Amygdala (tissue), 56 donors: ENCODE results near the gene TTC39A.
A peak's percentile ranks its signal among the peaks of the same experiment; 100 is the strongest.
"Not testable (repeated sequence)": the region's sequence is repeated elsewhere in the genome, so short reads cannot be mapped to it uniquely, and the experiment has no call there.

ENCODE experiments used
- DNase-seq, 56 donors: peaks; one replicate each; lab custom pipeline; 2025; lab: John Stamatoyannopoulos, UW

The TTC39A gene

DNA sequence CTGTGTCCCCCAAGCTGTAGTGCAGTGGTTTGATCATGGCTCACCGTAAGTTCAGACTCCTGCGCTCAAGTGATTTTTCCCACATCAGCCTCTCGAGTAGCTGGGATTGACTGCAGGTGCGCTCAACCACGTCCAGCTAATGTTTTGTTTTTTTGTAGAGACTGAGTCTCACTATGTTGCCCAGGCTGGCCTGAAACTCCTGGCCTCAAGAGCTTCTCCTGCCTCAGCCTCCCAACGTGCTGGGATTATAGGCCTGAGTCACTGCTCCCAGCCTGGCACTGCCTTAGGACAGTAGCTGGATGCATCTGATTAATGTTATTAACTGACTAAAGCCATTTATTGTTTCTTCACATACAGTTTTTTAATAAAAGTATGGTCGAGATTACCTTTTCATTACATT lies 54.1 kb downstream of the TTC39A start:
- no peak for DNase-seq

DNA sequence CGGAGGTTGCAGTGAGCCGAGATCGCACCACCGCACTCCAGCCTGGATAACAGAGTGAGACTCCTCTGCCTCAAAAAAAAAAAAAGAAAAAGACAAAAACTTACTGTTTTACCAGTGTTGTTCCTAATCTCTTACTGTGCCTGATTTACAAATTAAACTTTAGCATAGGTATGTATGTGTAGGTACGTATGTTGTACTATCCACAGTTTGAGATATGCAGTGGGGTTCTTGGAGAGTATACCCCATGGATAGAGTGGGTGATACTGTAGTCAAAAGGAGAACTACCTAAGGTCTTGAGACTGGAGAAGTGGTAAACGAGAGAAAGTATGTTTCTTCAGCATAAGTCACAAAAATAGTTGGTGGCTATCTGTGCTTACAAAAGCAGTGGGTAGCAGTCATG lies 55.7 kb downstream of the TTC39A start:
- DNase-seq, result no peak

DNA sequence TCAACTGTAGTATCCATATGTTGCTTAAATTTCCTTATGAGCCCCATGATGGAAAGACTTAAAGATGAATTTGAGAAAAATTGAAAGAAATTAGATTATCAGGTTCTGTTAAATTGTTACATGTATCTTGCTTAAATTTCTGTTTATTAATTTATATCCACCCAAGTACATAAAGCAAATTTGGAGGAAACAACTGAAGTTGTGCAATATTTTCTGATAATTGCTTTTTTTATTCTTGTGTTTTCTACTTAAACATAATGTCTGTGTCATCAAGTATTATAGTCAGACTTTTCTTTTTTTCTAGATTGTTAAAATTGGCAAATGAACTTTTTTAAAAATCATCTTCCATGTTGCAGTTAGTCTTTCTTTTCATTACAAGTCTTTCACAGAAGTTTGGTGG lies 57.4 kb downstream of the TTC39A start:
- no peak for DNase-seq

DNA sequence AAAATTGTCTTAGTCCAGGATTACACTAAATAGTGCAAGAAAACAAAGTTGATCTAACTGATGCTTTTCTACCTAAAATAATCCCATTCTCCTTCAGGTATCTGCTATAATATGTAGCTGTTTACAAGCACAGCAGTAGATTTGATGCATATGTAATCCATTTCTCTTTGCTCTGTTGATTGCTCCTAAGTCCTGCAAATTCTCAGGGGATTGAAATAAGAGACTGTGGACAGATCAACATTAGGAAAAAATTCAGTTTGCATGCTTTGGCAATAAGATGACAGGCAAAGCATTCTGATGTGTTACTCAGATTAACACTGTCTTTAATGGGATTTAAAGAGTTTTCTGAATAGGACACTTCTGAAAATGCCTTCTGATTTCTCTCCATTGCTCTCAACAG lies 59.6 kb downstream of the TTC39A start:
- no peak for DNase-seq

DNA sequence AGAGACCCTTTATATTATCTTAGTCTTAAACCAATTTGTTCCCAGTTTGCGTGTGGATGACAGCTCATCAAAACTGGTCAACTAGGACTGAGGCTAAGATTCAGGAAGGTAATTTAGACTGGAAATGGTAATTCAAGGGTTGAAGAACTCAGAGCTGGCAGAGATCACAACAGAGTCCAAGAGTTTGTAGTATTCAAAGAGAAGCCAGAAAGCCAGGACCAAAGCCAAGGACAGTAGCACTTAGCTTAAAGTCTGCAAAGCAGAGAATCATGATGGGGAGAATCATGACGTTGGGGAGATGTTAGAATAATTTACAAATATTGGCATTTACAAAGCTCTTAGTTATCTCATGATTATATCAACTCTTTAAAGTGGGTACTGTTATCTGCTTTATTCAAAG lies 61.7 kb downstream of the TTC39A start:
- DNase-seq, result no peak

DNA sequence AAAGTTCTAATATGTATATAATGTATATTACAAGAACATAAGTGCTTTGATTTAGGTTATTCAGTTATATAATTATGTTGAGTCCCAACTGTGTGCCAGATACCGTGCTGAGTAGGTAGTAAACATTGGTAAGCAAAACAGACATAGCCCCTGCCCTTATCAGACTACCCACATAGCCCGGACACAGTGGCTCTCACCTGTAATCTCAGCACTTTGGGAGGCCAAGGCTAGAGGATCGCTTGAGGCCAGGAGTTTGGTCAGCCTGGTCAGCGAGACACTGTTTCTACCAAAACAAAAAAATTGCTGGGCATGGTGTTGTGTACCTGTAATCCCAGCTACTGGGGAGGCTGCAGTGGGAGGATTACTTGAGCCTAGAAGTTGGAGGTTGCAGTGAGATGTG lies 63.6 kb downstream of the TTC39A start:
- no peak for DNase-seq

DNA sequence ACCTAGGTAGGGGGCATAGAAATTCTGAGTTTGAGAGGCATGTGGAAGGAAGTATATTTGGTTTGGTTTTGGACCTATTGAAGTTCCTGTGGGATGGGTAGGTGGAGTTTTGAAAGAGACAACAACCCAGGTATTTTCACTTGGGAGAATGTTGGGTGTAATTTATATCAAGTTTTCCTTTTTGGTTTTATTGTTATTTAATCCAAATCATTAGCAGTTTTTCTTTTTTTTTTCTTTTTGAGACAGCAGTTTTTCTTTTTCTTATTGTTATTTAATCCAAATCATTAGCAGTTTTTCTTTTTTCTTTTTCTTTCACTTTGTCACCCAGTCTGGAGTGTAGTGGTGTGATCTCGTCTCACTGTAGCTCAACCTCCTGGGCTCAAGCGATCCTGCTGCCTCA lies 64.2 kb downstream of the TTC39A start:
- no peak for DNase-seq

DNA sequence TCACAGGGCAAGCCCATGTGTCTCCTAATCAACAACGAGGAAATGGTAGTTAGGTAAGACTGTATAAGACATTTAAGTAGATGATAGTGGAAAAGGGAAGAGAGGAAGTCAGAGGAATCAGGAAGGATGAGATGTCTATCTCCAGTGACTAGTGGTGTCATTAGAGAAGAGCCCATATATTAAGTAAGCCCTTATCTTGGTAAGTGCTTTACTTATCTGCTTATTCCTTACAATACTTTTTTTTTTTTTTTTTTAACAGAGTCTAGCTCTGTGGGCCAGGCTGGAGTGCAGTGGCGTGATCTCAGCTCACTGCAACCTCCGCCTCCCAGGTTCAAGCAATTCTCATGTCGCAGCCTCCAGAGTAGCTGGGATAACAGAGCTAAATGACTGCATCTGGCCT lies 64.7 kb downstream of the TTC39A start:
- no peak for DNase-seq

DNA sequence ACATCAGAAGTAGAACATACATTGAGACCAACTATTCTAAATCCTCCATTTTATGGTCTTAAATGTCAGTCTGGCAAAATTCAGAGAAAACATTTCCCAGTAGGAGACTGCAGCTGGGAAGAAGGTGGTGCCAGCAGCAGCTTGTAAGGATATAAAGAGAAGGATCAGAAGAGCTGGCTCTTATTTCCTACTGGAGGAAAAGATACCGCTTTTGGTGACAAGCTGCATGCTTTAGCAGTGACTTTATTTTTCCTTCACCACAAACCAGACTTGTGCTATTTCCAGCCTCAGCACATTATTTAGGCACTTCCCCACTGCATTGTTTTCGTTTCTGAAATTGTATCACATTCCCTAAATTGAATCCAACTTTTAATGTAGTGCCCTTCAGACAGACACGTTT lies 65.9 kb downstream of the TTC39A start:
- DNase-seq, result no peak

DNA sequence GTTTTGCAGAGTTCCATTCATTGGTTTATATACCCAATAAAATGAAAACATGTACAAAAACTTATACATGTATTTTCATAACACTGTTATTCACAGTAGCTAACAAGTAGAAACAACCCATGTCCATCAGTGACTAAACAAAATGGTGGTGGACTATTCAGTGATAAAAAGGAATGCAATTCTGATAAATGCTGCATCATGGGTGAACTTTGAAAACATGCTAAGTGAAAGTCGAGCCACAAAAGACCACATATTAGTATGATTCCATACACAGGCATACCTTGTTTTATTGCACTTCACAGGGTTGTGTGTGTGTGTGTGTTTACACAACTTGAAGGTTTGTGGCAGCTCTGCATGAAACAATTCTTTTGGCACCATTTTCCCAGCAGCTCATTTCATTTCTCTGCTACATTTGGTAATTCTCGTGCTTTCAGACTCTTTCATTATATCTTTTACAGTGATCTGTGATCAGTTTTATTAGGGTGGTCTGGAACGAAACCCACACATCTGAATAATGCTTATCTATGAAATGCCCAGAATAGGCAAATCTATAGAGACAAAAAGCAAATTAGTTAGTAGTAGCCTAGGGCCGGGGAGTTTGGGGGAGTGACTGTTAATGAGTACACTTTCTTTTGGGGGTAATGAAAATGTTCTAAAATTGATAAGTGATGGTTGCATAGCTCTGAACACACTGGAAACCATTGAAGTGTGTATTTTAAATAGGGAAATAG lies 67.0 kb downstream of the TTC39A start:
- DNase-seq, result no peak

DNA sequence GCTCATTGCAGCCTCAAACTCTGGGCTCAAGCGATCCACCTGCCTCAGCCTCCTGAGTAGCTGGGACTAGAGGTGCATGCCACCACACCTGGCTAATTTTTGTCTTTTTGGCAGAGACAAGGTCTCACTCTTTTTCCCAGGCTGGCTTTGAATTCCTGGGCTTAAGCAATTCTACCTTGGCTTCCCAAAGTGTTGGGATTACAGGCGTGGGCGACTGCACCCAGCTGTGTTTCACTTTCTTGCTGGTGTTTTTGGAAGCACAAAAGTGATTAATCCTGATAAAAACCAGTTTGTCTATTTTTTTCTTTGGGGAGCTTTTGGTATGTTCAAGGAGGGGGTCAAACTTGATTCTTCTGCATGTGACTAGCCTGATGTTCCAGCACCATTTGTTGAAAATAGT lies 75.0 kb downstream of the TTC39A start:
- no peak for DNase-seq

DNA sequence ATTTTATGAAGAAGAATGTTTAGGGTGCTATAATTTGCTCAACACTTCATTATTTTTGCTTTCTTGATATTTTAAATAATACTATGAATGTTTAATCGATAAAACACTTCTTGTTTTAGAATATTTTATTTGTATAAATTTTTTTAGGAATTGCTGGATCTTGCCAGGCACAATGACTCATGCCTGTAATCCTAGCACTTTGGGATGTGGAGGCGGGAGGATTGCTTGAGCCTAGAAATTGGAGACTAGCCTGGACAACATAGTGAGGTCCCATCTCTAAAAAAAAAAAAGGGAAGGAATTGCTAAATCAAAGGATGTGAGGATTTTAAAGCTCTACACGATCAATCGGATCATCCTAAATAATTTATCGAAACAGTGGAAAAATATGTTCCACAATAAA lies 76.7 kb downstream of the TTC39A start:
- DNase-seq, result no peak

DNA sequence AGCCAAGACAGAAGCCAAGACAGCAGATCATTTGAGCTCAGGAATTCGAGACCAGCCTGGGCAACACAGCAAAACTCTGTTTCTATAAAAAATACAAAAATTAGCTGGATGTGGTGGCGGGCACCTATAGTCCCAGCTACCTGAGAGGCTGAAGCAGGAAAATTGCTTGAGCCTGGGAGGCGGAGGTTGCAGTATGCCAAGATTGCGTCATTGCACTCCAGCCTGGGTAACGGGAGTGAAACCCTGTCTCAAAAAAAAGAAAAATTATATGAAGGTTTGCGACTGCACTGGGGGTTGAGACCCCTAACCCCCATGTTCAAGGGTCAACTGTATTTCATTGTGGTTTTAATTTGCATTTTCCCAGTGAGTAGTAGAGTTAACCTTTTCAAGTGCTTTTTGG lies 78.0 kb downstream of the TTC39A start:
- no peak for DNase-seq

DNA sequence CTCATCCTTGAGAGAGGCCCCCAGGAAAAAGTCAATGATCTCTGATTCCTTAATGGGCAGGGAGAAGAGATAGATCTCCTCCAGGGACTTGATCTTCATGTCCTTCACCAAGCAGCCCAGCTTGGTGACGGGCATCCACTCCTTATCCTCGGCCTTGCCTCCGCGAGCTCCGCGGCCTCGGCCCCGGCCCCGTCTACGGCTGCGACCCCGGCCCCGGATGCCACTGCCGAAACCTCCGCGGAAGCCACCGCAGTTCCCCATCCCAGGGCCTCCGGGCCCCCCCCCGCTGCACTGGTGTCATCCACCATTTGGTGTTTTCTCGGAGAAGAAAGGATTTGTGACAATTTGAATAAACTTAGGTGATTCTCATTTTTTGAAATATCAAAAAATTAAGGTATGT lies 79.2 kb downstream of the TTC39A start:
- not testable (repeated sequence) for DNase-seq

DNA sequence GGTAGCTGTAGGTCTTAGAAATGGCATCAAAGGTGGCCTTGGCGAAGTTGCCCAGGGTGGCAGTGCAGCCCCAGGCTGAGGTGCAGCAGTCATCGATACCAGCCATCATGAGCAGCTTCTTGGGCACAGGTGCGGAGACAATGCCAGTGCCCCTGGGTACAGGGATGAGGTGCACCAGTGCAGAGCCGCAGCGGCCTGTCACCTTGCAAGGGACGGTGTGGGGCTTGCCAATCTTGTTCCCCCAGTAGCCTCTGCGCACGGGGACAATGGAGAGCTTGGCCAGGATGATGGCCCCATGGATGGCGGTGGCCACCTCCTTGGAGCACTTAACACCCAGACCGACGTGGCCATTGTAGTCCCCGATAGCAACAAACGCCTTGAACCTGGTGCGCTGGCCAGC lies 79.6 kb downstream of the TTC39A start:
- not testable (repeated sequence) for DNase-seq

DNA sequence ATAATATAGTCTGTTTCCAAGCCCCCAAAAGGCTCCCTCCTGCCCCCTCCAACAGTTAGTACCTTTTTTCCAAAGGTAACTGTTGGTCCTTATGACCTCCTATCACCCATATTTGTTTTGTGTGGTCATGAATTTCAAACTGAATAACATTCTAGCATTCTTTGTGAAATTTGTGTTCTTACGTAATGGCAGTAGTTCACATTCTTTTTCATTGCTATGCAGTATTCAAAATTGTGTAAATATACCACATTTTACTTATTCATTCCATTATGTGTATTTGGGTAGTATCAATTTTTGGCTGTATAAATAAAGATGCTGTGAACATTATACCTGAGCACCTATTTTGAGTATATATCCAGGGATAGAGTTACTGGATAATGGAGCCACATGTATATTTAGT lies 80.9 kb downstream of the TTC39A start:
- DNase-seq, result no peak

DNA sequence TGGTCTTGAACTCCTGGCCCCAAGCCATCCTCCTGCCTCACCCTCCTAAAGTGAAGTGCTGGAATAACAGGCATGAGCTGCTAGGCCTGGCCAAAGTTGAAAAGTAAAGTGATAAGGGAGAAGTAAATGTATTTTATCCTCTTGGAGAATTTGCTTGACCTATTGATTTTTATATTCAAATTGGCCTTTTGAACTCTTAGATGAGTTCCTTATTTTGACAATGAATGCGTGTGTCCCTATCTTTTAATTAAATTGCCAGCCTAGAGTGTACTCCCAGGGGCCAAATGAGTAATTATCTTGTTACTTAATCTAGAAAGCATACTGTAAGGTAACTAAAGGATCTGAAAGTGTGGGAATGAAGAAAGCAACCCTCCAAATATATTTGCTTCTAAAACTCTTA lies 82.9 kb downstream of the TTC39A start:
- no peak for DNase-seq

DNA sequence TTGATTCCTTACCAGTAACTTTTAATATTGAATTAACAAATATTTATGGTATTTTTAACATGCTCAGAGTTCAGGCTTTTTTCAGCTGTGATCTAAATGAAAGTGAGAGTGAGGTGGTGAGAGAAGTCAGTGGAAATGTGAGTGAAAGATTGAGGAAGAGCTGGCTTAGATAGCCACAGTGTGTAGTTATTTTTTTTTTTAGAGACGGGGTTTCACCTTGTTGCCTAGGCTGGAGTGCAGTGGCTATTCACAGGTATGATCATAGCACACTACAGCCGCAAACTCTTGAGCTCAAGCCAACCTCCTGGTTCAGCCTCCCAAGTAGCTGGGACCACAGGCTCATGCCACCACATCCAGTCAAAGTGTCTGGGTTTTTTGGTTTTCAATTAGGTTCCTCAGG lies 83.3 kb downstream of the TTC39A start:
- no peak for DNase-seq

DNA sequence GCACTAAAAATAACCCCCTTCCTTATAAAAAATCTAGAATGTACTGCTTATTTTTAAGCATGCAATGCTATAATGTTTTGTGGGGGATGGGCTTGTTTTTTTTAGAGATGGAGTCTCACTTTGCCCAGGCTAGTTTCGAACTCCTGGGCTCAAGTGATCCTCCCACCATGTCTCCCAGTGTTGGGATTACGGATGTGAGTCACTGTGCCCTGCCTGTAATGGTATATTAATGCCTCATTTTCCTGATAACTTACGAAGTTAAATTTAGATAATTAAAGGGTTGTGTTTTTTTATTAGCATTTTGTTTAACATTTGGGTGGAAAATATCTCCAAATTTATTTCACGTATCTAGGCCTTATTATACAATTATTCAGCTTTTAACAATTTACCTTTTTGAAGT lies 87.8 kb downstream of the TTC39A start:
- DNase-seq, result no peak

DNA sequence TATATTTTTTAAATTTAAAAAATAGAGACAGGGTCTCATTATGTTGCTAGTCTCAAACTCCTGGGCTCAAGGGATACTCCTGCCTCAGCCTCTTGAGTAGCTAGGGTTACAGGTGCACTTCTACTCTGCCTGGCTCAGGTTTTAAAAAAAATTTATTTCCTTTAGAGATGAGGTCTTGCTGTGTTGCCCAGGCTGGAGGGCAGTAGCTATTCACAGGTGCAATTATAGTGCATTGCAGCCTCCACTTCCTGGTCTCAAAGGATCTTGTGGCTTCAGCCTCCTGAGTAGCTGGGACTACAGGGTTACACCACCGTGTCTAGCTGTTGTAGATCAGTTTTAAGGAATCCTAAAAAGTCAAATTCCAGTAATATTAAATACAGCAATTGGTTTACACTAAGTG lies 89.2 kb downstream of the TTC39A start:
- DNase-seq, result no peak

DNA sequence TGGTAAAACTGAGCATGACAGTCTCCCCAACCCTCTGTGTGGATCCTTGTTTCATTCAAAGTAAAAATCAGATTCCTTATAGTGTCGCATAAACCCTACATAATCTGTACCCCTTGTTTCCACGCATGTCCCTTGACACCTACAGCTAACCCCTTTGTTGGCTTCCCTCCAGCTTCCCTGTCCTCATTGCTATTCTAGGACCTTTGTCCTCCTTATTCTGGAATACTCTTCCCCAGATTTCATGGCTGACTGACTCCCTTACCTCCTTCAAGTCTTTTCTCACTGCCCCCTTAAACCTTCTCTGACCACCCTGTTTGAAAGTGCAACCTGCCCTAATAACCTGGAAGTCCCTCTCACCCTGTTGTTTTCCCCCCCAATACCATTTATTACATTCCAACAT lies 90.3 kb downstream of the TTC39A start:
- peak in 2 of 56 donors; percentile 2 to 62 for DNase-seq

DNA sequence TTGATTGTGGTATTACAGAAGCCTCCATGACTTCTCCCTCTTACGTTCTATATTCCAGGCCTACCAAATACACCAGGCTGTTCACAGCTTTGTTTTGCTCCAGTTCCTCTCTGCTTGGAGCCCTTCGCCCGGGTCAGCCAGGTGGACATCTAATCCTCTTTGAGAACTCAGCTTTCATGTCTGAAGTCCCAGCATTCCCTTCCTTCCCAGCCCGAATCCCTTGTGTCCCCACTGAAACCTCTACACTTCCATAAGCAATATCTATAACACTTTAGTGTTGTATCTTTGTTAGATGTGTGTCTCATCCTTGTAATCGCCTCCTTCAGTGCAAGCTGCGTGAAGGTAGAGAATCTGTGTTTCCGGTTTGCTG lies 92.3 kb downstream of the TTC39A start:
- peak in 2 of 56 donors; percentile 4 to 9 for DNase-seq

DNA sequence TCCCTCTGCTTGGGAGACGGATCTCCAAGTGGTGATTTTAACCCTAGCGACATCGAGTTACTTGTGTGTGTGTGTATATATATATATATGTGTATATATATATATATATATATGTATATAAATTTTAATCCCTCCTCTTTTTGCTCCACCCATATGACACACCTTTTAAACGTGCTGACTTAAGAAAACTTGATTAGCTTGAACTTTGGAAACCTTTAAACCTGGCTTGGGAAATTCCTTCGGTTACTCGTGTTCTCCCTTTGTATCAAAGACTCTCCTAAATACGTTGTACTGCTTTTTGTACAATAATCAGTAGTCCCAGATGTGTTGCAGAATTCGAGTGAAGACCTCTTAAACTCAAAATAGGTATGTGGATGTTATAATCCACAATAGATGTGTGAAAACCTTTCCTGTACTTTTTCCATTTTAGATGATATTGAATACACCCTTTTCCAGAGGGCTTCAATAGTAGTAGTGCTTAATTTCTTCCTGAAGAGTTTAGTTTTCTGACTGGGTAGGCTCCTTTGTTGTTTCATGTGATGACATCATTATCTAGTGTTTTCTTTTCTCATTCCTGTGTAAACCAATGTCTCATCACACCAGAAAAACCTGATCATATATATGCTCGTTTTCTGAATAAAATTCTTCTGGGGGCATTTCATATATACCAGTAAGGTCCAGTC lies 92.9 kb downstream of the TTC39A start:
- DNase-seq, result no peak
